HCT116 (cell line): Measurements from ENCODE around the gene SHANK2. TPM values are rescaled to one million over a fixed set of nuclear protein-coding genes. Genes with fewer than 3 reads are reported as not detected.

Source experiments
- ATAC-seq: fragments of 200-7000 bp; cut with Tn5 transposase; 2 replicates; pipeline ENCODE4 v1.9.1; 2020; ENCODE audit warnings: mild to moderate bottlenecking, moderate library complexity
- BruUV-seq: library from RNA; stranded (reverse); fragments of 400-500 nt; replicated peaks from 2 replicates; lab custom pipeline; 2021; lab: Mats Ljungman, UMichigan
- CTCF ChIA-PET: fragments of 300-600 bp; sonication (Branson Sonifier 250); formaldehyde crosslinking; loops from one replicate; lab custom pipeline; 2021; ENCODE audit warnings: antibody characterized with exemption; lab: Charles Lee
- POLR2A ChIA-PET: fragments of 300-600, 350-600 bp; sonication (Branson Sonifier 250); formaldehyde crosslinking; loops from one replicate; lab custom pipeline; 2021; ENCODE audit warnings: antibody characterized with exemption; lab: Charles Lee
- RAD21 ChIA-PET, 2 experiments: fragments of 300-600 bp; sonication (Branson Sonifier 250); formaldehyde crosslinking; loops; one replicate each; lab custom pipeline; 2023; ENCODE audit warnings: low total read pairs in 2 of 2; ENCODE audit not compliant: uncharacterized antibody in 2 of 2, unreplicated experiment in 2 of 2, low non-redundant PET in 1 of 2; lab: Charles Lee
- DNase-seq: peaks from one replicate; pipeline ENCODE4 v3.0.0-alpha.2; 2010; ENCODE audit warnings: low read depth, low spot score
- H2AFZ ChIP-seq: fragments of 200-600 bp; shearing (Covaris generic), sonication (generic); 2 replicates; pipeline ENCODE4 v1.6.1; 2017; ENCODE audit warnings: low read depth, mixed run types, mixed read lengths, antibody characterized with exemption, low read length; ENCODE audit not compliant: poor library complexity, severe bottlenecking
- H3K27ac ChIP-seq: 2 replicates; pipeline ENCODE4 v1.5.1; 2012; ENCODE audit warnings: low read depth, low read length
- H3K27me3 ChIP-seq: fragments of 200-600 bp; sonication (generic); 2 replicates; pipeline ENCODE4 v1.6.1; 2016; ENCODE audit warnings: mixed run types, low read length, mixed read lengths; ENCODE audit not compliant: insufficient read depth
- H3K36me3 ChIP-seq, 2 experiments: fragments of 200-500 bp in 1 of 2; fragments of 200-600 bp in 1 of 2; sonication (Bioruptor generic) in 1 of 2; sonication (generic) in 1 of 2; 2 replicates each; pipeline versions ENCODE4 v1.5.1 to v1.6.1; 2014 to 2016; ENCODE audit warnings: low read length in 2 of 2, inconsistent platforms in 1 of 2, mixed read lengths in 1 of 2, mixed run types in 1 of 2; ENCODE audit not compliant: insufficient read depth in 2 of 2, control insufficient read depth in 1 of 2
- H3K4me1 ChIP-seq, 2 experiments: fragments of 200-600 bp in 1 of 2; sonication (generic) in 1 of 2; 2 replicates each; pipeline versions ENCODE4 v1.5.1 to v1.6.1; 2012 to 2017; ENCODE audit warnings: low read length in 2 of 2, inconsistent platforms in 1 of 2, mild to moderate bottlenecking in 1 of 2, mixed read lengths in 1 of 2, mixed run types in 1 of 2, moderate library complexity in 1 of 2; ENCODE audit not compliant: insufficient read depth in 2 of 2, control insufficient read depth in 1 of 2
- H3K4me2 ChIP-seq: fragments of 200-600 bp; sonication (generic); 2 replicates; pipeline ENCODE4 v1.6.1; 2017; ENCODE audit warnings: mixed run types, low read length, mixed read lengths
- H3K4me3 ChIP-seq, 2 experiments: fragments of 200-600 bp in 1 of 2; sonication (generic) in 1 of 2; replicated peaks in 1 of 2; 2 replicates each; pipeline ENCODE4 v1.5.1; 2011 to 2016; ENCODE audit warnings: low read length in 2 of 2, control low read depth in 1 of 2, low read depth in 1 of 2, mild to moderate bottlenecking in 1 of 2, mixed read lengths in 1 of 2, mixed run types in 1 of 2
- H3K79me2 ChIP-seq: fragments of 200-600 bp; sonication (generic); 2 replicates; pipeline ENCODE4 v1.6.1; 2017; ENCODE audit warnings: mild to moderate bottlenecking, mixed run types, low read length, moderate library complexity, mixed read lengths; ENCODE audit not compliant: insufficient read depth
- H3K9ac ChIP-seq: fragments of 200-600 bp; sonication (generic); 2 replicates; pipeline ENCODE4 v1.6.1; 2016; ENCODE audit warnings: low read length, mixed read lengths
- H3K9me2 ChIP-seq: fragments of 200-600 bp; sonication (generic), shearing (Covaris generic); 2 replicates; pipeline ENCODE4 v1.6.1; 2017; ENCODE audit warnings: mixed run types, mild to moderate bottlenecking, moderate library complexity; ENCODE audit not compliant: insufficient read depth
- H3K9me3 ChIP-seq, 2 experiments: fragments of 200-500 bp in 1 of 2; fragments of 200-600 bp in 1 of 2; sonication (Bioruptor generic) in 1 of 2; sonication (generic) in 1 of 2; 2 replicates each; pipeline ENCODE4 v1.6.1; 2014 to 2017; ENCODE audit warnings: low read length in 2 of 2, mixed read lengths in 2 of 2, inconsistent platforms in 1 of 2, low read depth in 1 of 2, mild to moderate bottlenecking in 1 of 2, mixed run types in 1 of 2, moderate library complexity in 1 of 2; ENCODE audit not compliant: control insufficient read depth in 1 of 2, insufficient read depth in 1 of 2
- H4K20me1 ChIP-seq: fragments of 200-600 bp; sonication (generic), shearing (Covaris generic); 2 replicates; pipeline ENCODE4 v1.6.1; 2017; ENCODE audit warnings: mixed run types, mild to moderate bottlenecking, moderate library complexity; ENCODE audit not compliant: insufficient read depth
- CBX3 ChIP-seq: IDR thresholded peaks from 2 replicates; pipeline ENCODE4 v1.6.1; 2012; ENCODE audit warnings: low read depth
- EGR1 ChIP-seq: IDR thresholded peaks from 2 replicates; pipeline ENCODE4 v1.6.1; 2012; ENCODE audit warnings: low read depth
- ELF1 ChIP-seq: IDR thresholded peaks from 2 replicates; pipeline ENCODE4 v1.6.1; 2012; ENCODE audit warnings: low read depth, borderline replicate concordance
- EZH2 ChIP-seq: fragments of 200-600 bp; sonication (generic); IDR thresholded peaks from 2 replicates; pipeline ENCODE4 v1.6.1; 2017; ENCODE audit warnings: antibody characterized with exemption, mixed run types
- FOSL1 ChIP-seq: IDR thresholded peaks from 2 replicates; pipeline ENCODE4 v1.6.1; 2012; ENCODE audit warnings: low read depth
- JUND ChIP-seq: IDR thresholded peaks from 2 replicates; pipeline ENCODE4 v1.6.1; 2012
- MAX ChIP-seq: IDR thresholded peaks from 2 replicates; pipeline ENCODE4 v1.6.1; 2012
- RAD21 ChIP-seq: IDR thresholded peaks from 2 replicates; pipeline ENCODE4 v1.6.1; 2012; ENCODE audit warnings: low read depth, mild to moderate bottlenecking
- SP1 ChIP-seq: IDR thresholded peaks from 2 replicates; pipeline ENCODE4 v1.6.1; 2012; ENCODE audit warnings: low read depth
- TCF7L2 ChIP-seq: IDR thresholded peaks from 2 replicates; pipeline ENCODE4 v1.7.0; 2011; ENCODE audit warnings: borderline replicate concordance, inconsistent platforms; ENCODE audit not compliant: insufficient read depth, insufficient read length; ENCODE audit errors: extremely low read depth
- ZFX ChIP-seq: fragments of 450-650 bp; IDR thresholded peaks from 2 replicates; pipeline ENCODE4 v1.6.1; 2017
- intact Hi-C: fragments of 100-400 bp; cut with micrococcal nuclease; formaldehyde crosslinking; loops from 2 replicates; pipeline ENCODE4 v1.10.0; 2022
- total RNA-seq: library from RNA; stranded (reverse); gene quantifications from one replicate; pipeline ENCODE4 v1.2.1, GENCODE V29; 2021; ENCODE audit not compliant: unreplicated experiment
- TF ChIP-seq, protein P1 (sequence below): IDR thresholded peaks from 2 replicates; pipeline ENCODE4 v1.6.1; 2012

Gene SHANK2
- total RNA-seq, 1 experiment from 2014 or later = 16.9 TPM

DNA sequence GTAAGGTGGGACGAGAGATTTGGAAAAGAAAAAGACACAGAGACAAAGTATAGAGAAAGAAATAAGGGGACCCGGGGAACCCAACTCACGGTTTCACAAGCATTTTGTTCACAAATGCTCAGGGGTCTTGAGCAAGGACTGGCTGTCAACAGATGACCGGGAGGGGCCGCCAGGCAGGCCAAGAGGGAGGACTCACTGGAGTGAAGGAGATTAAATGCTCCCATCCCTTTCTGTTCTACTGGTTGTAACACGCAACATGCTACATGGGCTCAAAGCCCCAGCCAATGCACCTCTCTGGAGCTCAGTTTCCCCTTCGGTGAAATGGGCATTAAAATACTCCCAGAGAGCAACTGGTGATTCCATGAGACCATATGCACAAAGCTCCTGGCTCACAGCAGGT, 13.4 kb downstream of the SHANK2 start:
- TF ChIP-seq JUND = no peak
- TF ChIP-seq, protein P1, sequence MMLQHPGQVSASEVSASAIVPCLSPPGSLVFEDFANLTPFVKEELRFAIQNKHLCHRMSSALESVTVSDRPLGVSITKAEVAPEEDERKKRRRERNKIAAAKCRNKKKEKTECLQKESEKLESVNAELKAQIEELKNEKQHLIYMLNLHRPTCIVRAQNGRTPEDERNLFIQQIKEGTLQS = no peak
- TF ChIP-seq EZH2 = no peak
- TF ChIP-seq ZFX = no peak
- no peak for TF ChIP-seq EGR1
- TF ChIP-seq MAX = no peak
- no peak for TF ChIP-seq ELF1
- TF ChIP-seq TCF7L2 = no peak
- TF ChIP-seq SP1 = no peak
- TF ChIP-seq RAD21 = no peak
- TF ChIP-seq CBX3 = no peak
- ChIA-PET CTCF (no interaction called here), RAD21 (no interaction called here), POLR2A (no interaction called here)
- no peak for ATAC-seq
- Histone ChIP-seq H3K27ac (no peak overlapping the region), H4K20me1 (no peaks in the 10 kb centered on the region), H3K9me2 (no peaks in the 10 kb centered on the region), H3K27me3 (no peaks in the 10 kb centered on the region), H3K36me3 (no peaks in the 10 kb centered on the region; a peak in 1 of 4 replicates), H3K9me3 (no peaks in the 10 kb centered on the region), H3K4me1 (no peaks in the 10 kb centered on the region), H3K4me3 (no peak overlapping the region), H3K4me2 (no peak overlapping the region), H3K79me2 (no peaks in the 10 kb centered on the region), H3K9ac (no peak overlapping the region), H2AFZ (no peak overlapping the region)
- intact Hi-C loops = no loop called here
- DNase-seq = no peak
- BruUV-seq = no TSS peak

DNA sequence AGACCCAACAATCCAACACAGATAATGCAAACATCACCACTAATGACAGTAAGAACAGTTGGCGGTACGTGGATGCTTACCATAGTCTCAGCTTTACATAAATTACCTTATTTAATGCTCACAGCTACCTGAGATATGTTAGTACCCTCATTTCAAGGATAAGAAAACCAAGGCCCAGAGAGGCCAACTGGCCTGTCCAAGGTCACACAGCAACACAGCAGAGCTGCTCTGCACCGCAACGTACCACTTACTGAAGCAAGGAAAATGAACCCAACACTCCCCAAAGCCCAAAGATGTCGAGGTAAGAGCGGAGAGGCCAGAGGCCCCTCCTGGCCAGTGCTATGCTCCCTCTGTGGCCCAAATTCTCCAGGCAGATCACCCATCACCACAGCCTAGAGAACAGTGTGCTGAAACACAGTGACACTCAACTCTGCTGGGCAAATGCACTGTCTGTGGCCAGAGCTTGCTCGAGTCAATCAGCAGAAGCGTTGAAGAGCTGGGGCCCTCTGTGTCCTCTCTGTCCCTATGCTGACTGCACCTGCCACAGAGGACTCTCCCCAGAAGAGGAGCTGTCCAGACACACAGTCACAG, 14.0 kb downstream of the SHANK2 start:
- BruUV-seq = no TSS peak
- ChIA-PET POLR2A (no interaction called here), RAD21 (no interaction called here), CTCF (no interaction called here)
- intact Hi-C loops = no loop called here
- no peak overlapping the region for H3K27ac ChIP-seq
- no peaks in the 10 kb centered on the region for H3K9me3 ChIP-seq
- TF ChIP-seq RAD21 (no peak), ELF1 (no peak), JUND (no peak), FOSL1 (no peak)
- TF ChIP-seq, protein P1 = no peak
- no peaks in the 10 kb centered on the region for H3K4me1 ChIP-seq
- H4K20me1 ChIP-seq = no peaks in the 10 kb centered on the region
- ATAC-seq (no peak), DNase-seq (no peak)
- H3K36me3 ChIP-seq = no peaks in the 10 kb centered on the region; a peak in 1 of 4 replicates
- H3K27me3 ChIP-seq = no peaks in the 10 kb centered on the region
- no peaks in the 10 kb centered on the region for H3K79me2 ChIP-seq
- no peak overlapping the region for H3K9ac ChIP-seq
- H3K4me3 ChIP-seq = no peak overlapping the region
- no peak overlapping the region for H2AFZ ChIP-seq
- no peaks in the 10 kb centered on the region for H3K9me2 ChIP-seq
- no peak overlapping the region for H3K4me2 ChIP-seq
